ENCODE results near the gene RGS14. TPM values are rescaled to one million over a fixed set of nuclear protein-coding genes. Genes with fewer than 3 reads are reported as not detected.
"Not testable (repeated sequence)": the region's sequence is repeated elsewhere in the genome, so short reads cannot be mapped to it uniquely, and the experiment has no call there.

RGS14 gene
- polyA plus RNA-seq, 5 donors, result 3.6 to 14.0 (median 8.5) TPM

DNA sequence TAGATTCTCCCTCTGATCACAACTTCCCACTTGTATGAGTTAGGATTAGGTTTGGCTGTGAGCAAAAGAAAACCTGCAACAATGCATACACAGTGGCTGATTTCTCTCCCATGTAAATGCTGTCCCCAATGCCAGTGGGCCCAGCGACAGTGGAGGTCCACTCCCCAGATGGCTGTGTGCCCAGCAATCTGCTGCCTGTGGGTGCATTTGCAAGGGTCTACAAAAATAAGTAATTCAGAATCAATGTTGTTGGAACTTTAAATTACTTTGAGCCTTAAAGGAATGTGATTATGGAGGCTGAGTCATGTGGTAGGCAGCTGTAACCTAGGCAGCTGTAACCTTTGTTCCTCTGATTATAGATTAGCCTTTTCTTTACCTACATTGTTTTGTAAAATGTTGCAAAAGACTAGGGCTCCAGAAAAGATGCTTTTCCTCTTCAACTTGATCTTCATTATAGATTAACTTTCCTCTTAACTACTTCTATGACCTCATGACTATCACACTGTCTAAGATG, 31.8 kb upstream of the RGS14 start:
- DNase-seq, result no peak

DNA sequence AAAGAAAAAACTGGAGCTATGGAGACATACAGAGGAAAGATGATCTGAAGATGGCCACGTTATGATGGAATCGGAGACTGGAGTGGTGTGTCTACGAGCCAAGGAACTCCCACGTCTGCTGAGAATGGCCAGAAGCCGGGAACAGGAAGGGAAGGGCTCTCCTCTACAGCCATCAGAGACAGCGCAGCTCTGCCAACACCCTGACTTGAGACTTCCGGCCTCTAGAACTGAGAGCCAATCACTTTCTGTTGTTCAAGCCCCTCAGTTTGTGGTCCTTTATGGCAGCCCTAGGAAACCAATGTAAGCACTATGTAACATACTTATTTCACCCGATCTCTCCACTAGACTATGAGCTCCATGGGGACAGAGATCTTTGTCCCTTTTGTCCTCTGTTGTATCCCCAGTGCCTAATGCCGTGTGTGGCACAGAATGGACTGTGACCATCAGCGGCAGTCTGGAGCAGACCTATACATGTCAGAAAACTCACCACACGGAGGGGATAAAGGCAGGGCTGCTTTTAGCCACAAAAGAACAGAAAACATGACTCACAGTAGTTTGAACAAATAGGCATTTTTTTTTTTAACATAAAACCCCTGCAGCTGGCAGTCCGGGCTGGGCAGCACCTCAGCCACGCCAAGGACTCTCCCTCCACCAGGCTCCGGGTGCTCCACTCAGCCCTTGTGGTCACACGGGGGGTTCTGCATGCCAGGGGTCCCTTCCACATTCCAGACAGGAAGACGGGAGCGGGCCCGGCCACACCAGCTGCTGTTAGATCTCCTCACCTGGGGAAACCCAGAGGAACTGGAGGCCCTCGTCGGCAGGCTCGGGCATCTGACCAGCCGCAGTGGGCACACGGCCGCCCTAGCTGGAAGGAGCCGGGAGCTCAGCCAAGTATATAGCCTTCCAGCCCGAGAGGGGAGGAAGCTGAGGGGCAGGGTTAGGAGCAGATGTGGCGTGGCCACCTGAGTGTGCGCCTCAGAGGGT, 29.9 kb upstream of the RGS14 start:
- DNase-seq, result no peak

DNA sequence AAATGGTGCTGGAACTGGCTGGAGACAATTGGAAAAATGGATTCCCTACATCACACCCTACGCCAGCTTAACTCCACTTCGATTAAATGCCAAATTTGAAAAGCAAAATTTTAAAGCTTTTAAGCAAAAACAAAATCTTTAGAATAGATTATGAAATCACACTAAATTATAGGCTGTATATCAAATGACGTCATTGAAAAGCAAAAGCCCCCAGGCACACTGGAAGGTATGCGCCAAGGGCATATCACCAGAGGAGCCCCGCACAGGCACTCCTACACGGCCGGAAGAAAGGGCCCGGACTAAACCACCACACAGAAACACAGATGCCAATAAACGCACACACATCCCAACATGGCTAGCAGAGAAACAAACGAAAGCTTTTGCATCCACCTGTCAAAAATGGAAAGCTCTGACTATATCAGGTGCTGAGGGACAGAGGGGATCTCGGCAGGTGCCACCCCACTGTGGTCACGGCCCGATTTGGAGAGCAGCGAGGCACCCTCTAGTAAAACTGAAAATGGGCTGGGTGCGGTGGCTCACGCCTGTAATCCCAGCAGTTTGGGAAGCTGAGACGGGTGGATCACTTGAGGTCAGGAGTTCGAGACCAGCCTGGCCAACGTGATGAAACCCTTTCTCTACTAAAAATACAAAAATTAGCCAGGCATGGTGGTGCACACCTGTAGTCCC, 29.0 kb upstream of the RGS14 start:
- DNase-seq, result no peak

DNA sequence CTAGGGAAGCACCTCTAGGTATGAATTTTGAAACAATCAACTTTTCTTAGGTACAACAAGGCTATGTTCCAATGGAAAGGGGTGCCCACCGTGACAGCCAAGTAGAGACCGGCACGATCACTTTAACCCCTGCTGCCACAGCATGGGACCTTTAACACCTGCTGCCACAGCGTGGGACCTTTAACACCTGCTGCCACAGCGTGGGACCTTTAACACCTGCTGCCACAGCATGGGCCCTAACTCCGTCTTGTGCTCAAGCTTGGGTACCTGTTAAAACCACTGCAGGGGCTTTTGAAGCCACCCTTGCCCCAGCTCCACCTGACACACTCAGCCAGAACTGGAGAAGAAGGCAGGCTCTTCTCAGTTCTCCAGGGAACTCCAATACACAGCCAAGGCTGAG, 27.8 kb upstream of the RGS14 start:
- DNase-seq, result no peak

- no peak for DNase-seq
Observed at GRCh38 chr5:177330991-177331842, 26.5 kb upstream of the RGS14 start.

DNA sequence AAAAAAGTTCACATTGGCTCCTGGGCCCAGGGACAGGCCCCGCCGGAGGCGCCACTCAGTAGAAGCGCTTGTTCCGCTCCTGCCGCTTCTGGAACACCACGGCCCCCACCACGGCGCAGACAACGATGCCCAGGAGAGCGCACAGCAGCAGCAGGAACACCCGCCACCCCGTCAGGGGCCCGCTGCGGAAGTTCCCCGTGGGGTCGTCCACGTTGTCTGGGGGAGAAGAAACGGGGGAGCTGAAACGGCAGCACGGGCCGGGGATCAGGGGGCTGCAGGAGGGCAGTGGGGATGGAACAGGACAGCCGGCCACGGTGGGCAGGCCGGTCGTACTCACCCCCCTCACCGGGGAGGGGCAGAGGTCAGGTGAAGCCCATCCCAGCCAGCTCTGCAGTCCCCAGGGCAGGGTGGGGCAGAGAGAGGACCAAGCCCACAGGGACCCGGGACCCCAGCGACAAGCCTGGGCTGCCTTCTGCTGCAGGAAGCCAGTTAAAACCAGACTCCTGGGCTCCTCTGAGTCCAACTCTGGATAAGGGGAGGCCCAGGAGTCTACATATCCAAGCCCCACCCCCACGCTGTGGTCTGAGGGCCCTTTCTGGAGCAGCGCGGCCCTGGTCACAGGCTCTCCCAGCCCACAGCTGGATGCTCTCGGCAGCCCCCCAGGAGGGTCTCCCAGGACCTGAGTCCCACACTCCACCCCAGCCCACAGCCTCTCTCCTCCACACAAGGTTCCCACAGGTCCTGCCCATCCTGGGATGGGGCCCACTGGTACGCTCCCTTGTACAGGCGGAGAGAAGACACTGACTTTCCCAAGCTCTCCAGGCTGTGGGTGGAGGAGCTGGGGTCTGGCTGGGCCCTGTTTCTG, 25.5 kb upstream of the RGS14 start:
- DNase-seq, result no peak

DNA sequence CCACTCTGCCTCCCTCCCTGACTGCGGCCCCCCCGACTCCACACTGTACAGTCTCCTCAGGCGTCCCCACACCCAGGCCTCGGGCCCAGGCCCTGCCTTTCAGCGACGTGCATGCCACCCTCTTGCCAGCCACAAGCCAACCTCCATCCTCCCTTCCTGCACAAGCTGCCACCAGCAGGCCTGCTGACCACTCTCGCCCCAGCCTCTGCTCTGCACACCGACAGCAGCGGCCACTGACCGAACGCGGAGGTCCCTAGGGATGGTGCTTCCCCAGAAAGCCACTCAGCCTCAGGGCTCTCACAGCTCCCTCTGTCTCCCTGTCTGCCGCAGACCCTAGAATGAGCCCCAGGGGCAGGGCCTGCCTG, 24.8 kb upstream of the RGS14 start:
- DNase-seq, result no peak

DNA sequence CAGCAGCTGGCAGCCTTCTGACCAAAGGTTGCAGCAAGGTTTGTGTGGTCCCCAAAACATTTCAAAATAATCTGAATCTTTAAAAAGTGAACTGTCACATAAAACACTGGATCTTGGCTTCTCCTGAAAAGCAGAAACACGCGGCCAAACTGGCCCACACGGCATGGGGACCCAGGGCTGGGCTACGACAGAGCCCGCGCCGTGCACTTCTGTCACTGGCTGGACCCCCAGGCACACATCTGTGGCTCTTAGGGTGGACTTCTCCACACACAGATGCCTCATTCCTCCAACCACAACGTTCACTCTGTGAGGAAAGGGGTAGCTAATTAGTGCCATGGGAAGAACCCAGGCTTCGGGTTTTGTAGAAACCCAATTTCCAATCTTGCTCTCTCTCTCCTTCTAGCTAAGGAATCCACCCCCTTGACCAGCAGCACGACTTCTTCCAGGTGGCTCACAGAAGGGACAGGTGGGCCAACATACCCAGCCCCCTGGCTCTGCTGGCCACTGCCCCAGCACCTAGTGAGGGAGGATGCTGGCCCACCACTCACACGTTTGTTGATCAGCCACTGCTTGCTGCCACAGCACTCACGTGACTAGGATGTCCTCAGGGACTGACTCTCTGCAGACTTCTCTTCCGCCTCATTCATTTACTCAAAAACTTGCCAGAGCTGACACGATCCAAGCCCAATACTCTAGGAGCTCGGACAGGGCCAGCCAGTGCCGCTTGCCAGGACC, 24.1 kb upstream of the RGS14 start:
- DNase-seq, result no peak

GRCh38 chr5:177334155-177334551, 23.6 kb upstream of the RGS14 start:
- no peak for DNase-seq

- no peak for DNase-seq
Observed at GRCh38 chr5:177334781-177335700, 22.7 kb upstream of the RGS14 start.

DNA sequence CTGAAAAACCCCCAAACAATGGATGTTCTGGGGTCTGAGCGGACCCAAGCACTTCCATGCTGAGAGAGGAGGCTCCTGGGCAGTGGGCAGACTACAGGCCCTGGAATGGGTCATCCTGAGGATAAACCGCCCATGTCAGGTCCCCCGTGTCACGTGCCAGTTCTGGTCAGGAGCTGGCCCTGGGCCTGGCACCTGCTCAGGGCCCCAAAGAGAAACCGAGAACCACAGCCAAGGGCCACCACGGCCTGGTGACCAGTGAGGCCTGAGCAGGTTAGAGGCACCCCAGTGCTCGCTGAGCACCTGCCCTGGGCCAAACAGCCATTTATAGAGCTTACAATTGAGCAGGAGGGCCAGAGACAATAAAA, 22.0 kb upstream of the RGS14 start:
- no peak for DNase-seq

GRCh38 chr5:177336112-177336511, 21.6 kb upstream of the RGS14 start:
- no peak for DNase-seq

DNA sequence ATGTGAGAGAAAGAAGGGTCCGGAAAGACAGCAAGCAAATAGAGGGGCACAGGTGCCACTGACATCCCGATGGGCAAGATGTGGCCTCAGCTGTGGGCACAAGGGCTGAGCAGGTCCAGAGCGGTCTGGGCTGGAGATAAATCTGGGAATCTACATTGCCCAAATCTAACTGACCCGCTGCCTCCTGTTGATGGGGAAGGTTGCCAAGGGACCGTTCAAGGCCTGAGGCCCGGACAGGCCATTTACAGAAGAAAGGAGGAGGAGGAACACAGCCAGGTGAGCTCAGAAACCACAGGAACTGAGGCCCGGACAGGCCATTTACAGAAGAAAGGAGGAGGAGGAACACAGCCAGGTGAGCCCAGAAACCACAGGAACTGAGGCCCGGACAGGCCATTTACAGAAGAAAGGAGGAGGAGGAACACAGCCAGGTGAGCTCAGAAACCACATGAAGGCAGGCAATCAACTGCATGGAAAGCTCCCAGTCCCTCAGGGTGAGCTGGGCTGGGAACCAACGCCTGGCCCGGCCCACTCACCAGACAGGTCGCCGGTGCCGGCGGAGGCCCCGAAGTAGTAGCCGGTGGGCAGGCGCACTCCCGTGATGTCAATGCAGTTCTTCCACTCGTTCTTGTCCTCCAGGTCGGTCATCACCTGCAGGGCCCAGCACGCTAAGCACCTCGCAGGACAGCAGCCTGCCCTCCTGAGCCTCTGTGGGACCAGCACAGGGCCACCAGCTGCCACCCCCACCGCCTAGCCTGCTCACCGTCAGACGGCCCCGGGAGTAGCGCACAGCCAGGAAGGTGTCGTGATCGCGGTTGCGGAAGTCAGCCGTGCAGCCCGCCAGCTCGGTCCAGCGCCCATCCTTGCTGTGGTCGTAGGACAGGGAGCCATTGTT, 20.9 kb upstream of the RGS14 start:
- no peak for DNase-seq

DNA sequence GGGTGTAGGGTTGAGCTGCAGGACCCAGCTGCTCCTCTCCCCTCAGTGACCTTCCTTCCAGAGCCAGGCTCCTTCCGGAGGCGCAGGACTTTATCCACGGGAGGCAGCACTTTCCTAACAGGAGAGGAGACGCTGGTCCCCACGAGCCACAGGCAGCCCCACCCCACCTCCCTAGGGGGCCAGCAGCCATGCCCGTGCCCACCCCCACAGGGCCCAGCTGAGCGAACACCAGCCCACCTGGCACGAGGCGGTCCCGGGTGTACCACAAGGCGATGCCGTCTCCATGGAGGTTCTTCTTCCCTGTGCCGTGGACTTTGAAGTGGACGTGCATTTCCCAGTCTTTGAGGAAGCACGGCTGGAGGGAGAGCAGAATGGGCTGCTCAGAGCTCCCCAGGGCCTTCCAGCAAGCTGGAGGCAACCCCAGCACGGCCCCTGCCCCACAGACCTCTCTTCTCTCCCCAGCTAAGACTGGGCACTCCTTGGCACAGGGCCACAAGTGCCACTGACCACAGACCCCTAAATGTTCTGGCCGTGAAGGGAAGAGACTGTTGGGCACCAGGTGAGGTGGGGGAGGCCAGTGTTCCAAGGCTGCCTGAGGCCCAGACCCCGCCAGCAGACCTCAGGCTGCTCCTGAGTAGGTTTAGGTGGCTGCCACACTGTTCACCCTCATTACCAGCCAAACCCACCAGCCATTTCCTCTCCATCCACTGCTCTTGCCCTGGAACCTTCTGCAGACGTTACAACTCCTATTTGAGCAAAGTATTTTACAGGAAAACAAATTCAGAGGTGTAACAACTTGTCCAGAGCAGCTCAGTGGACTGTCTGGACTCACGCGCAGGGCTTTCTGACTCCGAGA, 19.2 kb upstream of the RGS14 start:
- no peak for DNase-seq

GRCh38 chr5:177339107-177339638, 18.6 kb upstream of the RGS14 start:
- DNase-seq, result no peak

DNA sequence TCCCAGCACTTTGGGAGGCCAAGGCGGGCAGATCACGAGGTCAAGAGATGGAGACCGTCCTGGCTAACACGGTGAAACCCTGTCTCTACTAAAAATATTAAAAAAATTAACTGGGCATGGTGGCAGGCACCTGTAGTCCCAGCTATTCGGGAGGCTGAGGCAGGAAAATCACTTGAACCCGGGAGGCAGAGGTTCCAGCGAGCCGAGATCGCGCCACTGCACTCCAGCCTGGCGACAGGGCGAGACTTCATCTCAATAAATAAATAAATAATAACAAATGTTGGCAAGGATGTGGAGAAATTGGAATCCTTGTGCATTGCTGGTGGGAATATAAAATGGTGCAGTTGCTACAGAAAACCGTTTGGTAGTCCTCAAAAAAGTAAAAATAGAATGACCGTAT, 14.7 kb upstream of the RGS14 start:
- not testable (repeated sequence) for DNase-seq

- DNase-seq, result no peak
Observed at GRCh38 chr5:177343777-177344176, 13.9 kb upstream of the RGS14 start.

All from right lung (tissue), 5 donors.